ENCODE data around the gene ZNF385C.

DNA sequence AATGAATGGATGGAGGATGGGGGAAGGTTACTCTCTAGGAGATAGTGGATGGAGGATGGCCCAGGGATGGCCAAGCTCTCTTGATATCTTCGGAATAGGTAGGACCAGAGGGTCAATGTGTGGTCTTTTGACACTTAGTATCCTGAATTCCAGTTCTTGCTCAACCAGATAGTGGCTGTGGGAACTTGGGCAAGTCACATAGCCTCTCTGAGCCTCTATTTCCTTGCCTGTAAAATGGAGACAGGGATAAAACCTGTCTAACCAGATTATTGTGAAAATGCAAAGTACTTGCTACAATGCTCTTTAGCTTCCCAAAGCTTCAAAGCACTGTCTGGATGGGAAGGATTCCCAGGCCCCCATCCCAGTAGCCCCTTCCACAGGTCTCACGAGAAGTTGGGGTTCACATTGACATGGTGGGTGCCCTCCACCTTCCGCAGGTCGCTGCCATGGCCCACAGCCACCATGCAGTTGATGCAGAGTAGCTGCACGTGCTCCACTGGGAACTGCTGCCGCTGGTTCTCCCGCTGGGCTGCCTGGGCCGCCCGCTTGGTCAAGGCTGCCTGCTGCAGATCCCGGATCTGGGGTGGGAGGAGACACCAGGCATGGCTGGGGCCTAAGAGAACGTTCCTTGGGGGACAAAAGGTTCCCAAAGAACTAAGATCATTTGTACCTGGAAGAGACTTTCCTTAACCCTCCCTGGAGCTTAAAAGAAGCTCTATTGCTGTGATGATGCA, 5.1 kb upstream of the ZNF385C start:
- no peak for TF ChIP-seq EZH2phosphoT487 (IDR thresholded peaks at IDR 0.05; ENCODE audit: borderline replicate concordance, low read depth, low read length)
- TF ChIP-seq, protein P1, sequence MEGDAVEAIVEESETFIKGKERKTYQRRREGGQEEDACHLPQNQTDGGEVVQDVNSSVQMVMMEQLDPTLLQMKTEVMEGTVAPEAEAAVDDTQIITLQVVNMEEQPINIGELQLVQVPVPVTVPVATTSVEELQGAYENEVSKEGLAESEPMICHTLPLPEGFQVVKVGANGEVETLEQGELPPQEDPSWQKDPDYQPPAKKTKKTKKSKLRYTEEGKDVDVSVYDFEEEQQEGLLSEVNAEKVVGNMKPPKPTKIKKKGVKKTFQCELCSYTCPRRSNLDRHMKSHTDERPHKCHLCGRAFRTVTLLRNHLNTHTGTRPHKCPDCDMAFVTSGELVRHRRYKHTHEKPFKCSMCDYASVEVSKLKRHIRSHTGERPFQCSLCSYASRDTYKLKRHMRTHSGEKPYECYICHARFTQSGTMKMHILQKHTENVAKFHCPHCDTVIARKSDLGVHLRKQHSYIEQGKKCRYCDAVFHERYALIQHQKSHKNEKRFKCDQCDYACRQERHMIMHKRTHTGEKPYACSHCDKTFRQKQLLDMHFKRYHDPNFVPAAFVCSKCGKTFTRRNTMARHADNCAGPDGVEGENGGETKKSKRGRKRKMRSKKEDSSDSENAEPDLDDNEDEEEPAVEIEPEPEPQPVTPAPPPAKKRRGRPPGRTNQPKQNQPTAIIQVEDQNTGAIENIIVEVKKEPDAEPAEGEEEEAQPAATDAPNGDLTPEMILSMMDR (conservative IDR thresholded peaks at IDR 0.05; ENCODE audit: low read length), result no peak

All from OCI-LY7 (cell line).